ENCODE results near the gene HTRA3. TPM values are rescaled to one million over a fixed set of nuclear protein-coding genes. Genes with fewer than 3 reads are reported as not detected.

Gene HTRA3
- total RNA-seq, 2 donors from 2014 or later: 3.2 to 4.6 TPM

DNA sequence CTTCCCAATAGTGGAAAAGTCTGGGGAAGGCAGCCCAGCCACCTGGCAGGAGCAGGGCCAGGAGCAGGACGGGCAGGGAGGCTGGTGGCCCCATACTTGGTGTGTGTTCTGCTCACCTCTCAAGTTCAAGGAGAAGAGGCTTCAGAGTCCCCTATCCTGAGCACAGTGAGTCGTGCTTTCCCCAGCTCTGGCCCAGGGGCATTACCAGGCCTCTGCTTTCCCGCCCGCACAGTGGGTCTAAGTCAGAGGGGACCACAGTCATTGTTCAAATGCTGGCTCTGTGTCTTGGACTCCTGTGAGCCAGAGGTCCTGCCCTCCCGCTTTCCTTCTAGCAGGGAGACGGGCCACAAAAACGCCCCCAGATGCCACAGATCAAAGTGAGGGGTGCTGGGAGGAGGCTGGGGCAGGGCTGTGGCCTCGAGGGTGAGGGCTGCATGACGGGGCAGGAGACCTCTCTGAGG is 27.6 kb downstream of the HTRA3 start:
- no peak for TF ChIP-seq CTCF (conservative IDR thresholded peaks at IDR 0.05)
- WGBS, 2 experiments (ENCODE audit: insufficient coverage in 1 of 2, insufficient read length in 1 of 2): 87 to 94% methylated on average over 2 to 9 of the region's 9 CpGs
- Histone ChIP-seq H3K9ac (ENCODE audit: extremely low read depth, low read length, poor library complexity, severe bottlenecking) (no peak overlapping the region), H3K27me3 (ENCODE audit: control insufficient read depth, insufficient read depth, low read length, poor library complexity, severe bottlenecking) (no peaks in the 10 kb centered on the region), H3K27ac (ENCODE audit: low read depth, low read length) (no peak overlapping the region), H3K4me3 (ENCODE audit: low read length) (no peak overlapping the region), H3K36me3 (ENCODE audit: control insufficient read depth, insufficient read depth, low read length) (no peaks in the 10 kb centered on the region), H3K9me3 (ENCODE audit: control insufficient read depth, low read length) (no peaks in the 10 kb centered on the region), H3K4me1 (ENCODE audit: control insufficient read depth, insufficient read depth, low read length) (no peaks in the 10 kb centered on the region)
- Mint-ChIP-seq H3K27ac (no peak overlapping the region), H3K4me3 (no peak overlapping the region), H3K4me1 (no peaks in the 10 kb centered on the region), H3K27me3 (ENCODE audit: insufficient read depth) (peaks cover 3% of the 10 kb centered on the region), H3K36me3 (ENCODE audit: low read depth) (peaks cover 4% of the 10 kb centered on the region), H3K9me3 (peaks cover 3% of the 10 kb centered on the region)
- DNase-seq: peak; percentile 39

GRCh38 chr4:8297691-8298485 is 28.3 kb downstream of the HTRA3 start:
- Histone ChIP-seq H3K4me3 (ENCODE audit: low read length) (no peak overlapping the region), H3K36me3 (ENCODE audit: control insufficient read depth, insufficient read depth, low read length) (no peaks in the 10 kb centered on the region), H3K9ac (ENCODE audit: extremely low read depth, low read length, poor library complexity, severe bottlenecking) (no peak overlapping the region), H3K4me1 (ENCODE audit: control insufficient read depth, insufficient read depth, low read length) (no peaks in the 10 kb centered on the region), H3K9me3 (ENCODE audit: control insufficient read depth, low read length) (no peaks in the 10 kb centered on the region), H3K27ac (ENCODE audit: low read depth, low read length) (no peak overlapping the region), H3K27me3 (ENCODE audit: control insufficient read depth, insufficient read depth, low read length, poor library complexity, severe bottlenecking) (no peaks in the 10 kb centered on the region)
- WGBS, 2 experiments (ENCODE audit: insufficient coverage in 1 of 2, insufficient read length in 1 of 2): 91 to 94% methylated on average over 15 to 20 of the region's 20 CpGs
- Mint-ChIP-seq H3K9me3 (peaks cover 3% of the 10 kb centered on the region), H3K27ac (no peak overlapping the region), H3K36me3 (ENCODE audit: low read depth) (peaks cover 4% of the 10 kb centered on the region), H3K4me3 (no peak overlapping the region), H3K27me3 (ENCODE audit: insufficient read depth) (peaks cover 3% of the 10 kb centered on the region), H3K4me1 (no peaks in the 10 kb centered on the region)
- DNase-seq: peak; percentile 46
- peak; percentile 48 for TF ChIP-seq CTCF (conservative IDR thresholded peaks at IDR 0.05)

DNA sequence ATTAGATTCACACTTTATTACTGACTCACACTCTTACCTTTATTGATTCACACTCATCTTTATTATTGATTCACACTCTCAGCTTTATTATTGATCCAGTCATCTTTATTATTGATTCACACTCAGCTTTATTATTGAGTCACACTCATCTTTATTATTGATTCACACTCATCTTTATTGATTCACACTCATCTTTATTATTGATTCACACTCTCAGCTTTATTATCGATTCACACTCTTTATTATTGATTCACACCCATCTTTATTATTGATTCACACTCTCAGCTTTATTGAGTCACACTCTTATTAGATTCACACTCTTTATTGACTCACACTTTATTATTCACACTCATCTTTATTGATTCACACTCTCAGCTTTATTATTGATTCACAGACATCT is 31.3 kb downstream of the HTRA3 start:
- Mint-ChIP-seq H3K27me3 (ENCODE audit: insufficient read depth) (peaks cover 3% of the 10 kb centered on the region), H3K9me3 (peaks cover 3% of the 10 kb centered on the region), H3K4me3 (no peak overlapping the region), H3K4me1 (no peaks in the 10 kb centered on the region), H3K27ac (no peak overlapping the region), H3K36me3 (ENCODE audit: low read depth) (no peaks in the 10 kb centered on the region)
- no peak overlapping the region for H3K9ac ChIP-seq (ENCODE audit: extremely low read depth, low read length, poor library complexity, severe bottlenecking)
- H3K27ac ChIP-seq (ENCODE audit: low read depth, low read length): no peak overlapping the region
- DNase-seq: no peak
- no peaks in the 10 kb centered on the region for H3K27me3 ChIP-seq (ENCODE audit: control insufficient read depth, insufficient read depth, low read length, poor library complexity, severe bottlenecking)
- 94 to 95% methylated on average over 1 of the region's 1 CpG for WGBS, 2 experiments (ENCODE audit: insufficient coverage in 1 of 2, insufficient read length in 1 of 2)
- H3K4me3 ChIP-seq (ENCODE audit: low read length): no peak overlapping the region
- H3K9me3 ChIP-seq (ENCODE audit: control insufficient read depth, low read length): no peaks in the 10 kb centered on the region
- no peaks in the 10 kb centered on the region for H3K36me3 ChIP-seq (ENCODE audit: control insufficient read depth, insufficient read depth, low read length)
- no peak for TF ChIP-seq CTCF (conservative IDR thresholded peaks at IDR 0.05)
- H3K4me1 ChIP-seq (ENCODE audit: control insufficient read depth, insufficient read depth, low read length): no peaks in the 10 kb centered on the region
